HG03064 (cell line): ENCODE measurements around the gene KLHL29.

Source experiments
- ATAC-seq: cut with Tn5 transposase; IDR thresholded peaks from one replicate; pipeline ENCODE4 v1.9.1; 2021; ENCODE audit warnings: low read depth; ENCODE audit not compliant: unreplicated experiment

KLHL29 gene

GRCh38 chr2:23420091-23420839 lies 35.3 kb downstream of the KLHL29 start:
- no peak for ATAC-seq

DNA sequence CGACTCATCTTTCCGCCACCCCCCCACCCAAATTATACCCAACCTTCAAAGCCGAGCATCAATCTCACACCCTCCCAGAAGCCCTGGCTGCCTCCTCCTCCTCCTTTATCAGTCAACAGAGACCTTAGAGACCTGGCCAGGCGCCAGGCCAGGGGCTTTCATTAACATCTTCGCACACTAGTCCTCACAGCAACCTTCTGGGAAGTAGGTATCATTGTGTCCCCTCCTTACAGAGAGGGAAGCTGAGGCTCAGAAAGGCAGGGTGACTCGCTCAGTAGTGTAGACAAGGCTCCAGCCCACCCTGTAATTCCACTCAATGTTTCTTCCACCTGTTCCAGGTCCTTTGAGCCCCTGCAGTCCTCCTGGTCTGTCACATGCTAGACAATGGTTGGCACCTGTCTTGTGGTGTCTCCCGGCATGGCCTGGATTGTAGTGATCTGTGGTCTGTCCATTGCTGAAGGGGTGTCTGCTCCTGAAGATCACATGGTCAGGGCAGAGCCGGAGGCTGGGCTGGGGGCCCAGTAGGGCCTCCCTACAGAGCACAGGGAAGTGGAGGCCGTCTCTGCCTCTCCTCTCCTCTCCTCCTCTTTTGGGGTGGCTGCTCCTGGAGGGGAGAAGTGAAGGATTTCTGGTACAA lies 36.0 kb downstream of the KLHL29 start:
- ATAC-seq, result no peak

- no peak for ATAC-seq
These were observed 37.4 kb downstream of the KLHL29 start for GRCh38 chr2:23422089-23423061.

DNA sequence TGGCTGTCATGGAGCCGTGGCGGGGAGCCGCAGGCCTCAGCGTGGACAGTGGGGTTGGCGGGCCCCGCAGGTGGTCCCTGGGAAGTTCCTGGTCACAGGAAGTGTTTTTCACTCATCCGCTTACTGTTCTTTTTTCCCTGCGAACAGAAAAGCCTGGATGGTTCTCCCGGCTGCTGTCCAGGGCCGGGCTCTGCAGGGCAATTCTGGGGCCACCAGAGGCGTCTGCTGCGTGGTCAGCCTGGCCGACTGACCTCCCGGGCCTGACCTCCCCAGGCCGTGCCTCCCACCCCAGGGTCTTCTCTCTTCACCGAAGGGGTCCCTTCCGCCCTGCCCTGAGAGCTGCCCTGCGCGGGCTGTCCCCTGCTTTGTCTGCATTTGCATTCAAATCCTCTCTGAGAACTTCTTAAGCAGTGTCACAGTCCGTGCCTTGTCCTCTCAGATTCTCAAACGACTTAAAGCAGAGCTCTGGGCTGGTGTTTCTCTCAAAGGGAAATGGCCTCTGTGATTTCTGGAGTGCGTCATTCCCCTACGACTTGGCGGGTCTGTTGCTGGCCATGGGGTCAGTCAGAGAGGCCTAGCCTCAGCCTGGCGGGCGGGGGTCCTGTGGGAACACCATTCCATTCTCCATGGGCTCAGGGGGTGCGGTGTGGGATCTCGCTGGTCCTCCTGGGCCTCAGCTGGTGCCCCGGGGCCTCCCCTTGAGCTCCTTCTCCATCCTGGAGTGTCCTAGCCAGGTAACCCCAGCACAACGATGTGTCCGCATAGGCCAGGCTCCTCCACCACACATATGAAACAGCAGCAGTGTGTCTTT lies 38.3 kb downstream of the KLHL29 start:
- ATAC-seq, result no peak

DNA sequence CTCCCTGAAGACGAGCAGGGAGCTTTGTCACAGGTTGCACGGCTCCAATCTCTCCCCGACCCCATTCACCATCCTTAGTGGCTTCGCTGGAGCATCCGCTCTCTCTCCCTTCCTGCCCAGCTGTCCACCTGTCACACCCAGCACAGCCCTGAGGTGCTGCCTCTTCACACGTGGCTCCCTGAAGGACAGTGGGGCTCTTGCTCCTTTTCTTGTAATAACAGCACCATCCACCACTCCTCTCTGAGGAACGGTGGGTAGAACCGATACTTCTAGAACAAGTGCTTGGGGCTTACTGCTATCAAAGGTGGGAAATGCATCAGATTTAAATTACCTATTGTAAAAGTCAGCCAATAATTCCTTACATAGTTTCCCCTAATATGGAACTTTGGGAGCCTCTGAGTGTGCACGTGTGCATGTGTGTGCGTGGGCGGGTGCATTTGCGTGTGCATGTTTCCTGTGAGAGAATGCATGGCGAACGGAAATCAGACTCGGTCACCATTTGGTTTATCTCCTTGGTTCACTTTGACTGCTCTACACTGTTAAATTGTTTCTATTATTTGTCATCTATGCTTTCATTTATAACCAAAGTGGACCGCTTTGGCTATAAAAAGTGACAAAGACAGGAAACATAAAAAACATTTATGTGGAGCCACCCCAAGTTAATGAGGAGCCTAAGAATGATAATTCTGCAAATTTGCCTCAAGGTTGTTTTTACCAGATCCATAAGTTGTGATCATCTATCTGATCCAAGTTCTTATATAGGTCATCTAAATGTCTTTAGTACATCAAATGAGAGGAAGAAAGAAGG lies 39.1 kb downstream of the KLHL29 start:
- no peak for ATAC-seq

GRCh38 chr2:23425338-23425871 lies 40.4 kb downstream of the KLHL29 start:
- no peak for ATAC-seq

GRCh38 chr2:23425885-23426262 lies 40.9 kb downstream of the KLHL29 start:
- no peak for ATAC-seq

DNA sequence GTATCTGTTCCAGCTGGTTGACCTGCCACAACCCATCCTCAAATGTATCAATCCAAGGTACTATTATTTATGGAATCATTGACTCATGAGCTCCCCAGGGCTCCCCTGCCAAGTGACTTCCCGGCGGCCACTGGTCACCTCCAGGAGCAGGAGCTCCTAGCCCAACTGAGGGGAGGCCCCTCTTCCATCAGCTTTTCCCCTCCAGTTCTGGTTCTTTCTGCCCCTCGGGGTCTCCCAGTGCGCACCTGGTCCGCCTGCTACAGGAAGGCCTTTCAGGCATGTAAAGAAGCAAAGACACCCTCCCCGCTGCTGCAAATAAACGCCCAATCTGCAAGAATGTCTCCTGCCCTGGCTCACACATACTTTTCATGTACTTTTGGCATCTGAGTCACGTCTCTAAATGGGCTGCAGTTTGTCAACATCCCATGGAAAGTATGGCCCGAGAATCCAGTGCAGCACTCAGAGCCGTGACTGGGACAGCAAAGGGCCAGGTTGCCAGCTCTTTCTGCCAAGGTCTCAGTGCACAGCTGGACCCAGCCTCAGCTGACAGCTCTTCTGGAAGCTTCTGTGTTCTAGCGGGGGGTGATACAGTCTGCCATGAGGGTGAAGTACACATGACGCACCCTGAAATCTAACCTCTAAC lies 41.4 kb downstream of the KLHL29 start:
- no peak for ATAC-seq

DNA sequence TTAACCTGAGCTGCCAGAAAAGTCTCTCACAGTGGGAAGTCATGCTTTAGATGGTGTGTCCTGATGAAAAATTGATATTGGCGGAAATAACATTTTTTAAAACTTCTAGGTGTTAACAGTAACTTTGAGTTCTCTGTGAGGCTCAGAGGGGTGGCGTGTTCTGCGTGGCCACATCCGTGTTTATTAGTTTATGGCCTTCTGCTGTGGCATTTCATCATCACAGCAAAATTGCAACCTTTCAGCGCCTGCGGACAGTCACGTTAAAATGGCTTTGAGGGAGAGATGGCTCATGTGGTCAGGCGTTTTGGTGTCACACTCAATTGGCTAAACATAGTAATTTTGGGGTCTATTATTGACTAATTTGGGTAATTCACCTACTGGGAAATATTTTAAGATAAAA lies 42.4 kb downstream of the KLHL29 start:
- ATAC-seq, result no peak

- no peak for ATAC-seq
These were observed 43.0 kb downstream of the KLHL29 start for GRCh38 chr2:23427976-23428375.

GRCh38 chr2:23429036-23429435 lies 44.1 kb downstream of the KLHL29 start:
- no peak for ATAC-seq

- ATAC-seq, result no peak
These were observed 45.3 kb downstream of the KLHL29 start for GRCh38 chr2:23430263-23430662.

GRCh38 chr2:23432531-23432930 lies 47.6 kb downstream of the KLHL29 start:
- ATAC-seq, result no peak

DNA sequence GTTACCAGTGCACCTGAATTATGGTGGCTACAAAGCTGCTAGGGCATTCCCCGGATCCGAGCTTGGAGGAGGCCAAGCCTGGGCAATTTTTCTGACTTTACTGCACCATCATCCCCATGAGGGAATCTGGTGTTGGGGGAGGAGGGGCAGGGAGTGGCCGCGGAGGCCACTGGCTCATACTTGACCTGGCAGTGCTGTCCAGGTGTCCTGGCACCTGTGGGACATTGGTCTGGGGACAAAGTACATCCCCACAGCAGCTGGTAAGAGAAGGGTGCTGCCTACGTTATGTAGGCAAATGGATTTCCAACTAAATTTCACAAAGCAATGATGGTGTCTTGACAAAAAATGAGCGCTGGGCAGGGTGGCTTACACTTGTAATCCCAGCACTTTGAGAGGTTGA lies 48.3 kb downstream of the KLHL29 start:
- no peak for ATAC-seq

GRCh38 chr2:23434721-23435121 lies 49.7 kb downstream of the KLHL29 start:
- ATAC-seq, result no peak

DNA sequence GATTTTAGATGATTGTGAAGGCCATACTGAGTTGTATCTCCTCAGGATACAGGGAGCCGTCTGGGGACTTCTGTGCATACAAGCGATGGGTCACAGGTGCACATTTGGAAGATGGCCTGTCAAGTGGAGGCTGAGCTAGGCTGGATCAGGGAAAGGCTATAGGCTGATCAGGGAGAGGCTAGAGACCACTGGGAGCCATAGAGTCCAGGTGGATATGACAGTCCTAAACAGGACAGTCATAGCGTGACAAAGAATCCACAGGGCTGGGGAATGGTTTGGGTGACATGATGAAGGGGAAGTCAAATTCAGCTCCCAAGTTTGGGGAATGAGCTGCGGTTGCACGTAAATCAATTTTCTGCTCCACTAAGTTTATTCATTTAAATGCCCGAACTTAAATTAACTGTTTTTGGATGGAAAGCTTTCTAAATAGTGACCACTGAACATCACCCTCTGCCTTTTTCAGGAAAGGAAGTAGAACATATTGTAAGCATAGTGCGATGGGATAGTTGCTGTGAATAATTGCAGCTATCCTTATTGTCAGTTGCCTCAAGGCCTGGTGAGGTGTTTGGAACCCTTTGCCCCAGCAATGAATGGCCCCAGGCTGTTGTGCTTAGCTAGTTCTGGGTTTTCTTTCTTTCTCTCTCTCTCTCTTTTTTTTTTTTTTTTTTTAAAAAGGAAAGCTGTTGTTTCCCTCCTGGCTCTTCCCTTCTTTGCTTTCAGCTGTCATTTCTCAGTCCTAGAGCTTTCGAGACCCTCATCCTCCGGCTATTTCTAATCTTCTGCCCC lies 50.5 kb downstream of the KLHL29 start:
- no peak for ATAC-seq

GRCh38 chr2:23436346-23437098 lies 51.5 kb downstream of the KLHL29 start:
- no peak for ATAC-seq
